GM12878 (cell line): Measurements from ENCODE around the gene POU2F1. TPM values are rescaled to one million over a fixed set of nuclear protein-coding genes. Genes with fewer than 3 reads are reported as not detected.

ENCODE experiments used
- CREB1 ChIP-seq: IDR thresholded peaks from 2 replicates; pipeline ENCODE4 v1.6.1; 2012; ENCODE audit warnings: low read depth, mild to moderate bottlenecking, inconsistent platforms
- FOS ChIP-seq: IDR thresholded peaks from 3 replicates; pipeline ENCODE4 v1.6.1; 2011; ENCODE audit warnings: borderline replicate concordance; ENCODE audit not compliant: insufficient read length; ENCODE audit errors: extremely low read depth
- NRF1 ChIP-seq: conservative IDR thresholded peaks from 2 replicates; pipeline ENCODE4 v1.6.1; 2011; ENCODE audit warnings: mild to moderate bottlenecking, low read depth, low read length, improper control_type of control experiment
- PAX8 ChIP-seq: fragments of 450-650 bp; IDR thresholded peaks from 2 replicates; pipeline ENCODE4 v1.6.1; 2017; ENCODE audit warnings: mild to moderate bottlenecking, moderate library complexity
- POU2F2 ChIP-seq: IDR thresholded peaks from 3 replicates; pipeline ENCODE4 v1.6.1; 2011; ENCODE audit warnings: low read depth, mild to moderate bottlenecking, low read length, borderline replicate concordance
- SMAD5 ChIP-seq: IDR thresholded peaks from 2 replicates; pipeline ENCODE4 v1.6.1; 2016; ENCODE audit warnings: antibody characterized with exemption, low read depth
- SP1 ChIP-seq: IDR thresholded peaks from one replicate; pipeline ENCODE4 v1.6.1; 2011; ENCODE audit warnings: low read depth, low read length
- TCF12 ChIP-seq: IDR thresholded peaks from 2 replicates; pipeline ENCODE4 v1.6.1; 2011; ENCODE audit warnings: low read depth, mild to moderate bottlenecking, low read length
- TCF7 ChIP-seq: IDR thresholded peaks from 2 replicates; pipeline ENCODE4 v1.6.1; 2014; ENCODE audit warnings: antibody characterized with exemption, borderline replicate concordance
- polyA plus RNA-seq, 11 experiments: library from polyadenylated mRNA; depleted of rRNA in 4 of 11; unstranded in 6 of 11; stranded (reverse) in 5 of 11; fragments of >200 nt; fragmentation: Nextera tagmentation in 4 of 11; fragmentation: Illumina TruSeq in 1 of 11; extraction: Ambion mirVana in 4 of 11; extraction: Trizol in 1 of 11; gene quantifications; 1 replicate in 1 of 11; 2 replicates in 10 of 11; pipeline versions ENCODE4 v1.2.1 to v1.2.3, GENCODE V29; 2011 to 2016; ENCODE audit warnings: inconsistent platforms in 2 of 11, missing spikeins in 2 of 11, low read depth in 1 of 11
- total RNA-seq, 4 experiments: library from RNA; depleted of rRNA in 3 of 4; stranded (reverse); fragments of >200 nt in 3 of 4; fragmentation: Illumina TruSeq in 1 of 4; extraction: Trizol in 1 of 4; gene quantifications; 2 replicates each; pipeline versions ENCODE4 v1.2.1 to v1.2.3, GENCODE V29; 2013 to 2021
- TF ChIP-seq, protein P1 (sequence below): IDR thresholded peaks from 2 replicates; pipeline ENCODE4 v1.6.1; 2011; ENCODE audit warnings: borderline replicate concordance, low read depth, mild to moderate bottlenecking, moderate library complexity, mixed read lengths, low read length; ENCODE audit not compliant: insufficient read depth; ENCODE audit errors: extremely low read length
- TF ChIP-seq, protein P2 (sequence below): fragments of 450-650 bp; formaldehyde crosslinking; IDR thresholded peaks from 2 replicates; pipeline ENCODE4 v1.5.0; 2022; ENCODE audit warnings: mild to moderate bottlenecking, missing genetic modification characterization
- TF ChIP-seq, protein P3 (sequence below): fragments of 450-650 bp; IDR thresholded peaks from 2 replicates; pipeline ENCODE4 v1.6.1; 2017; ENCODE audit warnings: mild to moderate bottlenecking, moderate library complexity
- TF ChIP-seq, protein P4 (sequence below): IDR thresholded peaks from 2 replicates; pipeline ENCODE4 v1.6.1; 2012; ENCODE audit warnings: low read depth, low read length, improper control_type of control experiment
- TF ChIP-seq, protein P5 (sequence below): IDR thresholded peaks from 2 replicates; pipeline ENCODE4 v1.6.1; 2011; ENCODE audit warnings: borderline replicate concordance, low read depth, mild to moderate bottlenecking, moderate library complexity, low read length; ENCODE audit not compliant: insufficient read depth, poor library complexity, severe bottlenecking

Gene POU2F1
- total and polyA plus RNA-seq, 10 of the 15 experiments (the other 5 are each of a cell fraction or from before 2014, with no cell fraction given): 2.5 to 21.7 (median 12.5) TPM

DNA sequence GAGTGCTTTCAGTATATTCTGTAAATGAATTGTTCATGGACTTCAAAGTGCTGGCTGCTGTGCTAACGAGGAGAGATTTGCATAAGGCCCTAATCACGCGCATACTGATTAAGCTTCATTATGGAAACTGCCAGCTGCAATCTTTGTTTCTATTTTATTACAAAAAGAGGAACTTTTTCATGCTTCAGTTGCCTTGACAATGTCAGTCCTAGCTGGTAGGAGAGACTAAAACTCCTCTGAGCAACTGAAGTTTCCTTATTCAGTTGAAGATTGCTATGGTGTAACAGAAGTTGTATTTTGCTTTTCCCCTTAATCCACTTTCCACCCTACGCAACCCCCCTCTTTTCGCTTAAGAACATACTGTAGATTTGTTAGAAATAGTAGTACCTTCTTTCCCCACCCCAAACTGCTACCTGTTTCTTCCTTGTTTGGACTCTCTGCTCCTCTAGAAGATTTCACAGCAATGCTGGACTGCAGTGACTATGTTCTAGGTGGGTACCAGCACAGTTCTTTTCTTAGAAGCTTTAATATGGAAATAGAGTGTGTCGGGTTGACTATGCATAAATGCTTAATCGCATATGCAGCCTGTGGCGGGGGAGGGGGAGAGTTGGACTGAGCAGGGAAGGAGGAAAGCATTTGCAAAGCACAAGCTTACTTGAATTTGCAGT, 108.3 kb downstream of the POU2F1 start (continued):
- TF ChIP-seq, protein P1, sequence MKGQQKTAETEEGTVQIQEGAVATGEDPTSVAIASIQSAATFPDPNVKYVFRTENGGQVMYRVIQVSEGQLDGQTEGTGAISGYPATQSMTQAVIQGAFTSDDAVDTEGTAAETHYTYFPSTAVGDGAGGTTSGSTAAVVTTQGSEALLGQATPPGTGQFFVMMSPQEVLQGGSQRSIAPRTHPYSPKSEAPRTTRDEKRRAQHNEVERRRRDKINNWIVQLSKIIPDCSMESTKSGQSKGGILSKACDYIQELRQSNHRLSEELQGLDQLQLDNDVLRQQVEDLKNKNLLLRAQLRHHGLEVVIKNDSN: no peak
- TF ChIP-seq, protein P2, sequence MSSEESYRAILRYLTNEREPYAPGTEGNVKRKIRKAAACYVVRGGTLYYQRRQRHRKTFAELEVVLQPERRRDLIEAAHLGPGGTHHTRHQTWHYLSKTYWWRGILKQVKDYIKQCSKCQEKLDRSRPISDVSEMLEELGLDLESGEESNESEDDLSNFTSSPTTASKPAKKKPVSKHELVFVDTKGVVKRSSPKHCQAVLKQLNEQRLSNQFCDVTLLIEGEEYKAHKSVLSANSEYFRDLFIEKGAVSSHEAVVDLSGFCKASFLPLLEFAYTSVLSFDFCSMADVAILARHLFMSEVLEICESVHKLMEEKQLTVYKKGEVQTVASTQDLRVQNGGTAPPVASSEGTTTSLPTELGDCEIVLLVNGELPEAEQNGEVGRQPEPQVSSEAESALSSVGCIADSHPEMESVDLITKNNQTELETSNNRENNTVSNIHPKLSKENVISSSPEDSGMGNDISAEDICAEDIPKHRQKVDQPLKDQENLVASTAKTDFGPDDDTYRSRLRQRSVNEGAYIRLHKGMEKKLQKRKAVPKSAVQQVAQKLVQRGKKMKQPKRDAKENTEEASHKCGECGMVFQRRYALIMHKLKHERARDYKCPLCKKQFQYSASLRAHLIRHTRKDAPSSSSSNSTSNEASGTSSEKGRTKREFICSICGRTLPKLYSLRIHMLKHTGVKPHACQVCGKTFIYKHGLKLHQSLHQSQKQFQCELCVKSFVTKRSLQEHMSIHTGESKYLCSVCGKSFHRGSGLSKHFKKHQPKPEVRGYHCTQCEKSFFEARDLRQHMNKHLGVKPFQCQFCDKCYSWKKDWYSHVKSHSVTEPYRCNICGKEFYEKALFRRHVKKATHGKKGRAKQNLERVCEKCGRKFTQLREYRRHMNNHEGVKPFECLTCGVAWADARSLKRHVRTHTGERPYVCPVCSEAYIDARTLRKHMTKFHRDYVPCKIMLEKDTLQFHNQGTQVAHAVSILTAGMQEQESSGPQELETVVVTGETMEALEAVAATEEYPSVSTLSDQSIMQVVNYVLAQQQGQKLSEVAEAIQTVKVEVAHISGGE (CRISPR knock-in tag): no peak
- TF ChIP-seq, protein P3, sequence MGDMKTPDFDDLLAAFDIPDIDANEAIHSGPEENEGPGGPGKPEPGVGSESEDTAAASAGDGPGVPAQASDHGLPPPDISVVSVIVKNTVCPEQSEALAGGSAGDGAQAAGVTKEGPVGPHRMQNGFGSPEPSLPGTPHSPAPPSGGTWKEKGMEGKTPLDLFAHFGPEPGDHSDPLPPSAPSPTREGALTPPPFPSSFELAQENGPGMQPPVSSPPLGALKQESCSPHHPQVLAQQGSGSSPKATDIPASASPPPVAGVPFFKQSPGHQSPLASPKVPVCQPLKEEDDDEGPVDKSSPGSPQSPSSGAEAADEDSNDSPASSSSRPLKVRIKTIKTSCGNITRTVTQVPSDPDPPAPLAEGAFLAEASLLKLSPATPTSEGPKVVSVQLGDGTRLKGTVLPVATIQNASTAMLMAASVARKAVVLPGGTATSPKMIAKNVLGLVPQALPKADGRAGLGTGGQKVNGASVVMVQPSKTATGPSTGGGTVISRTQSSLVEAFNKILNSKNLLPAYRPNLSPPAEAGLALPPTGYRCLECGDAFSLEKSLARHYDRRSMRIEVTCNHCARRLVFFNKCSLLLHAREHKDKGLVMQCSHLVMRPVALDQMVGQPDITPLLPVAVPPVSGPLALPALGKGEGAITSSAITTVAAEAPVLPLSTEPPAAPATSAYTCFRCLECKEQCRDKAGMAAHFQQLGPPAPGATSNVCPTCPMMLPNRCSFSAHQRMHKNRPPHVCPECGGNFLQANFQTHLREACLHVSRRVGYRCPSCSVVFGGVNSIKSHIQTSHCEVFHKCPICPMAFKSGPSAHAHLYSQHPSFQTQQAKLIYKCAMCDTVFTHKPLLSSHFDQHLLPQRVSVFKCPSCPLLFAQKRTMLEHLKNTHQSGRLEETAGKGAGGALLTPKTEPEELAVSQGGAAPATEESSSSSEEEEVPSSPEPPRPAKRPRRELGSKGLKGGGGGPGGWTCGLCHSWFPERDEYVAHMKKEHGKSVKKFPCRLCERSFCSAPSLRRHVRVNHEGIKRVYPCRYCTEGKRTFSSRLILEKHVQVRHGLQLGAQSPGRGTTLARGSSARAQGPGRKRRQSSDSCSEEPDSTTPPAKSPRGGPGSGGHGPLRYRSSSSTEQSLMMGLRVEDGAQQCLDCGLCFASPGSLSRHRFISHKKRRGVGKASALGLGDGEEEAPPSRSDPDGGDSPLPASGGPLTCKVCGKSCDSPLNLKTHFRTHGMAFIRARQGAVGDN: no peak
- TF ChIP-seq FOS: no peak
- TF ChIP-seq, protein P4, sequence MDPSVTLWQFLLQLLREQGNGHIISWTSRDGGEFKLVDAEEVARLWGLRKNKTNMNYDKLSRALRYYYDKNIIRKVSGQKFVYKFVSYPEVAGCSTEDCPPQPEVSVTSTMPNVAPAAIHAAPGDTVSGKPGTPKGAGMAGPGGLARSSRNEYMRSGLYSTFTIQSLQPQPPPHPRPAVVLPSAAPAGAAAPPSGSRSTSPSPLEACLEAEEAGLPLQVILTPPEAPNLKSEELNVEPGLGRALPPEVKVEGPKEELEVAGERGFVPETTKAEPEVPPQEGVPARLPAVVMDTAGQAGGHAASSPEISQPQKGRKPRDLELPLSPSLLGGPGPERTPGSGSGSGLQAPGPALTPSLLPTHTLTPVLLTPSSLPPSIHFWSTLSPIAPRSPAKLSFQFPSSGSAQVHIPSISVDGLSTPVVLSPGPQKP: no peak
- TF ChIP-seq, protein P5, sequence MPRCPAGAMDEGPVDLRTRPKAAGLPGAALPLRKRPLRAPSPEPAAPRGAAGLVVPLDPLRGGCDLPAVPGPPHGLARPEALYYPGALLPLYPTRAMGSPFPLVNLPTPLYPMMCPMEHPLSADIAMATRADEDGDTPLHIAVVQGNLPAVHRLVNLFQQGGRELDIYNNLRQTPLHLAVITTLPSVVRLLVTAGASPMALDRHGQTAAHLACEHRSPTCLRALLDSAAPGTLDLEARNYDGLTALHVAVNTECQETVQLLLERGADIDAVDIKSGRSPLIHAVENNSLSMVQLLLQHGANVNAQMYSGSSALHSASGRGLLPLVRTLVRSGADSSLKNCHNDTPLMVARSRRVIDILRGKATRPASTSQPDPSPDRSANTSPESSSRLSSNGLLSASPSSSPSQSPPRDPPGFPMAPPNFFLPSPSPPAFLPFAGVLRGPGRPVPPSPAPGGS: no peak
- no peak for TF ChIP-seq SMAD5
- no peak for TF ChIP-seq SP1
- peak; percentile 46 for TF ChIP-seq TCF7
- TF ChIP-seq PAX8: no peak
- TF ChIP-seq TCF12: 0 out of 2 replicates have a peak, but pooled peaks have one; percentile 45
- no peak for TF ChIP-seq CREB1
- no peak for TF ChIP-seq NRF1
- peak; percentile 98 for TF ChIP-seq POU2F2
